Measurements from ENCODE around the gene C2orf81.
"Not testable (repeated sequence)": the region's sequence is repeated elsewhere in the genome, so short reads cannot be mapped to it uniquely, and the experiment has no call there.

Gene C2orf81

GRCh38 chr2:74442483-74443297, 21.3 kb upstream of the C2orf81 start:
- DNase-seq = not testable (repeated sequence)

GRCh38 chr2:74441690-74442482, 20.5 kb upstream of the C2orf81 start, which contains the start of gene RTKN:
TSS of gene RTKN (minus strand) at chr2:74441937. CDS start at chr2:74441816, 121 bp downstream.
- peak in 3 of 14 donors; percentile 24 to 54 (median 30) for DNase-seq

- DNase-seq = peak in 3 of 14 donors; percentile 30 to 69 (median 61)
Observed at GRCh38 chr2:74441170-74441689, 19.8 kb upstream of the C2orf81 start.

- DNase-seq = peak; percentile 22 to 98 (median 82)
Observed at GRCh38 chr2:74440378-74441169, 19.2 kb upstream of the C2orf81 start.

- DNase-seq = peak in 13 of 14 donors; percentile 33 to 93 (median 78)
Observed at GRCh38 chr2:74439803-74440377, 18.5 kb upstream of the C2orf81 start.

- no peak for DNase-seq
Observed at GRCh38 chr2:74439373-74439772, 18.0 kb upstream of the C2orf81 start.

- DNase-seq = no peak
Observed at GRCh38 chr2:74438248-74438647, 16.8 kb upstream of the C2orf81 start.

- DNase-seq = no peak
Observed at GRCh38 chr2:74436848-74437695, 15.7 kb upstream of the C2orf81 start.

GRCh38 chr2:74436111-74436805, 14.8 kb upstream of the C2orf81 start:
- no peak for DNase-seq

- no peak for DNase-seq
Observed at GRCh38 chr2:74430502-74430901, 9.1 kb upstream of the C2orf81 start.

GRCh38 chr2:74429487-74430451, 8.3 kb upstream of the C2orf81 start:
- DNase-seq = no peak

- no peak for DNase-seq
Observed at GRCh38 chr2:74428675-74429074, 7.3 kb upstream of the C2orf81 start.

- DNase-seq = no peak
Observed at GRCh38 chr2:74427551-74427950, 6.1 kb upstream of the C2orf81 start.

- DNase-seq = no peak
Observed at GRCh38 chr2:74426181-74426758, 4.9 kb upstream of the C2orf81 start.

- DNase-seq = no peak
Observed at GRCh38 chr2:74425523-74425922, 4.1 kb upstream of the C2orf81 start.

- no peak for DNase-seq
Observed at GRCh38 chr2:74424995-74425406, 3.6 kb upstream of the C2orf81 start.

- DNase-seq = no peak
Observed at GRCh38 chr2:74424139-74424992, 2.9 kb upstream of the C2orf81 start.
